Neural cell (in vitro differentiated cells): ENCODE results near the gene HDAC10.

Source experiments
- CTCF ChIP-seq: fragments of 450-650 bp; IDR thresholded peaks from 2 replicates; pipeline ENCODE4 v1.5.1; 2014; ENCODE audit warnings: antibody characterized with exemption, mild to moderate bottlenecking, moderate library complexity; ENCODE audit not compliant: poor library complexity, severe bottlenecking
- EP300 ChIP-seq: fragments of 450-650 bp; conservative IDR thresholded peaks from 2 replicates; pipeline ENCODE4 v1.6.1; 2014; ENCODE audit warnings: antibody characterized with exemption, mild to moderate bottlenecking, moderate library complexity; ENCODE audit not compliant: poor library complexity, severe bottlenecking
- EZH2 ChIP-seq: fragments of 200-600, 300-800 bp; shearing (Covaris generic), sonication (generic); IDR thresholded peaks from 2 replicates; pipeline ENCODE4 v1.6.1; 2014; ENCODE audit warnings: antibody characterized with exemption, low read length, borderline replicate concordance, mild to moderate bottlenecking; ENCODE audit not compliant: insufficient read depth, poor library complexity, severe bottlenecking
- MXI1 ChIP-seq: fragments of 450-650 bp; conservative IDR thresholded peaks from 2 replicates; pipeline ENCODE4 v1.6.1; 2014; ENCODE audit warnings: antibody characterized with exemption, mild to moderate bottlenecking; ENCODE audit not compliant: poor library complexity, severe bottlenecking
- POLR2AphosphoS5 ChIP-seq: IDR thresholded peaks from 2 replicates; pipeline ENCODE4 v1.6.1; 2012
- RAD21 ChIP-seq: fragments of 450-650 bp; conservative IDR thresholded peaks from 2 replicates; pipeline ENCODE4 v1.6.1; 2014; ENCODE audit warnings: antibody characterized with exemption, mild to moderate bottlenecking, moderate library complexity
- SMC3 ChIP-seq: fragments of 450-650 bp; conservative IDR thresholded peaks from 2 replicates; pipeline ENCODE4 v1.6.1; 2014; ENCODE audit warnings: antibody characterized with exemption, mild to moderate bottlenecking, moderate library complexity; ENCODE audit not compliant: poor library complexity
- TAF1 ChIP-seq: IDR thresholded peaks from 2 replicates; pipeline ENCODE4 v1.6.1; 2012; ENCODE audit warnings: low read depth

- TF ChIP-seq CTCF (no peak), TAF1 (no peak), EZH2 (no peak), POLR2AphosphoS5 (no peak), RAD21 (no peak), SMC3 (no peak), MXI1 (no peak), EP300 (no peak)
These were observed 45.8 kb upstream of the HDAC10 start for GRCh38 chr22:50296658-50297490.
